ENCODE data around the gene ARHGDIB.

- TF ChIP-seq RARA (CRISPR knock-in tag; IDR thresholded peaks at IDR 0.05) (no peak), POLR2A (IDR thresholded peaks at IDR 0.05; ENCODE audit: insufficient read depth in 1 of 2, low read depth in 2 of 2, low read length in 2 of 2) (no peak), TCF7L2 (IDR thresholded peaks at IDR 0.05; ENCODE audit: low read depth, low read length) (no peak), RBAK (CRISPR knock-in tag; IDR thresholded peaks at IDR 0.05) (no peak), ZBTB1 (CRISPR knock-in tag; IDR thresholded peaks at IDR 0.05; ENCODE audit: borderline replicate concordance) (no peak)
Observed at GRCh38 chr12:14999695-15000365, 38.4 kb upstream of the ARHGDIB start.

All from HepG2 (cell line).